HepG2 (cell line): Measurements from ENCODE around the gene GMPPA. TPM values are rescaled to one million over a fixed set of nuclear protein-coding genes. Genes with fewer than 3 reads are reported as not detected.
A peak's percentile ranks its signal among the peaks of the same experiment; 100 is the strongest.

Experiments
- BHLHE40 ChIP-seq: IDR thresholded peaks from 2 replicates; pipeline ENCODE4 v1.6.1; 2011; ENCODE audit warnings: low read length, improper control_type of control experiment
- CHD4 ChIP-seq: fragments of 200-600 bp; sonication (generic); IDR thresholded peaks from 2 replicates; pipeline ENCODE4 v1.7.0; 2017; ENCODE audit warnings: mild to moderate bottlenecking, low read length, borderline replicate concordance
- GZF1 ChIP-seq: sonication (generic); formaldehyde crosslinking; IDR thresholded peaks from 2 replicates; pipeline ENCODE4 v1.5.1; 2020; ENCODE audit warnings: mild to moderate bottlenecking, missing genetic modification reagents
- HDAC6 ChIP-seq: fragments of 200-600 bp; sonication (generic); IDR thresholded peaks from 2 replicates; pipeline ENCODE4 v1.7.0; 2017; ENCODE audit warnings: mild to moderate bottlenecking, antibody characterized with exemption, low read length, low read depth
- HNF1A ChIP-seq, 2 experiments: sonication (generic) in 1 of 2; formaldehyde crosslinking in 1 of 2; IDR thresholded peaks; 2 replicates each; pipeline versions ENCODE4 v1.4.0 to v1.6.1; 2016 to 2020; ENCODE audit warnings: borderline replicate concordance in 1 of 2, low read depth in 1 of 2, mild to moderate bottlenecking in 1 of 2, missing genetic modification reagents in 1 of 2
- JDP2 ChIP-seq: sonication (generic); formaldehyde crosslinking; IDR thresholded peaks from 2 replicates; pipeline ENCODE4 v1.8.1; 2022; ENCODE audit warnings: missing genetic modification reagents, borderline replicate concordance
- KDM4B ChIP-seq: sonication (generic); formaldehyde crosslinking; IDR thresholded peaks from 2 replicates; pipeline ENCODE4 v1.4.0; 2020; ENCODE audit warnings: missing genetic modification reagents
- MIXL1 ChIP-seq: IDR thresholded peaks from 2 replicates; pipeline ENCODE4 v1.6.1; 2016
- MTERF4 ChIP-seq: sonication (generic); formaldehyde crosslinking; IDR thresholded peaks from 2 replicates; pipeline ENCODE4 v1.8.0; 2023; ENCODE audit warnings: mild to moderate bottlenecking, missing genetic modification reagents
- MXD1 ChIP-seq: sonication (generic); formaldehyde crosslinking; IDR thresholded peaks from 2 replicates; pipeline ENCODE4 v1.4.0; 2020; ENCODE audit warnings: mild to moderate bottlenecking, missing genetic modification reagents
- MYC ChIP-seq: sonication (generic); formaldehyde crosslinking; IDR thresholded peaks from 2 replicates; pipeline ENCODE4 v1.9.0; 2021; ENCODE audit warnings: missing genetic modification reagents, borderline replicate concordance
- NAIF1 ChIP-seq: sonication (generic); formaldehyde crosslinking; IDR thresholded peaks from 2 replicates; pipeline ENCODE4 v1.5.0; 2020; ENCODE audit warnings: mild to moderate bottlenecking, missing genetic modification reagents, borderline replicate concordance
- NFE2 ChIP-seq: sonication (generic); formaldehyde crosslinking; IDR thresholded peaks from 2 replicates; pipeline ENCODE4 v1.4.0; 2020; ENCODE audit warnings: missing genetic modification reagents
- NFE2L2 ChIP-seq: fragments of 150-350 bp; IDR thresholded peaks from 2 replicates; pipeline ENCODE4 v1.6.1; 2014; ENCODE audit warnings: low read length
- REPIN1 ChIP-seq: sonication (generic); formaldehyde crosslinking; IDR thresholded peaks from 2 replicates; pipeline ENCODE4 v1.8.0; 2022; ENCODE audit warnings: missing genetic modification reagents, low read depth, mild to moderate bottlenecking, borderline replicate concordance
- RNF2 ChIP-seq: fragments of 450-650 bp; conservative IDR thresholded peaks from 2 replicates; pipeline ENCODE4 v1.6.1; 2016; ENCODE audit warnings: low read depth
- SYNCRIP ChIP-seq: fragments of 200-400 bp; formaldehyde crosslinking; IDR thresholded peaks from 2 replicates; pipeline ENCODE4 v1.6.1; 2018; ENCODE audit warnings: mild to moderate bottlenecking, low read depth, low read length; ENCODE audit not compliant: insufficient read depth
- ZBTB3 ChIP-seq: sonication (generic); formaldehyde crosslinking; IDR thresholded peaks from 2 replicates; pipeline ENCODE4 v1.4.0; 2020; ENCODE audit warnings: low read depth, mild to moderate bottlenecking, moderate library complexity, missing genetic modification reagents, borderline replicate concordance
- ZNF225 ChIP-seq: sonication (generic); formaldehyde crosslinking; IDR thresholded peaks from 2 replicates; pipeline ENCODE4 v1.4.0; 2020; ENCODE audit warnings: mild to moderate bottlenecking, missing genetic modification reagents
- ZNF749 ChIP-seq: sonication (generic); formaldehyde crosslinking; IDR thresholded peaks from 2 replicates; pipeline ENCODE4 v1.8.0; 2022; ENCODE audit warnings: mild to moderate bottlenecking, missing genetic modification reagents, moderate library complexity, borderline replicate concordance
- ZNF772 ChIP-seq: sonication (generic); formaldehyde crosslinking; IDR thresholded peaks from 2 replicates; pipeline ENCODE4 v1.5.0; 2020; ENCODE audit warnings: mild to moderate bottlenecking, missing genetic modification reagents
- ZNF777 ChIP-seq: sonication (generic); formaldehyde crosslinking; IDR thresholded peaks from 2 replicates; pipeline ENCODE4 v1.4.0; 2020; ENCODE audit warnings: missing genetic modification reagents
- ZNF792 ChIP-seq: IDR thresholded peaks from 2 replicates; pipeline ENCODE4 v1.6.1; 2016
- ZNF839 ChIP-seq: sonication (generic); formaldehyde crosslinking; IDR thresholded peaks from 2 replicates; pipeline ENCODE4 v1.4.0; 2020; ENCODE audit warnings: missing genetic modification reagents, mild to moderate bottlenecking, borderline replicate concordance
- ZSCAN22 ChIP-seq: sonication (generic); formaldehyde crosslinking; IDR thresholded peaks from 2 replicates; pipeline ENCODE4 v1.4.0; 2020; ENCODE audit warnings: mild to moderate bottlenecking, missing genetic modification reagents
- polyA plus RNA-seq, 8 experiments: library from polyadenylated mRNA; depleted of rRNA in 3 of 8; stranded (reverse) in 7 of 8; unstranded in 1 of 8; fragments of >200 nt; fragmentation: Illumina TruSeq in 4 of 8; extraction: Trizol in 4 of 8; gene quantifications; 2 replicates each; pipeline versions ENCODE4 v1.2.1 to v1.2.3, GENCODE V29; 2011 to 2016; ENCODE audit warnings: low read depth in 4 of 8, missing spikeins in 1 of 8, mixed read lengths in 1 of 8; ENCODE audit not compliant: insufficient read depth in 1 of 8
- total RNA-seq, 5 experiments: library from RNA; depleted of rRNA; stranded (reverse); fragments of >200 nt; fragmentation: Illumina TruSeq; extraction: Trizol; gene quantifications; 2 replicates each; pipeline ENCODE4 v1.2.3, GENCODE V29; 2016; ENCODE audit warnings: low read depth in 1 of 5

GMPPA gene
- total and polyA plus RNA-seq, 2 of the 13 experiments (the other 11 are each of a cell fraction or from before 2014, with no cell fraction given) = 81.1 to 106 TPM

- TF ChIP-seq HNF1A (IDR thresholded peaks at IDR 0.05; ENCODE audit: low read depth) = peak; percentile 19; the same call in 1 of the 2 replicates
- TF ChIP-seq HNF1A (CRISPR knock-in tag; IDR thresholded peaks at IDR 0.05; ENCODE audit: borderline replicate concordance) = peak; percentile 65; the same call in 1 of the 2 replicates
- TF ChIP-seq REPIN1 = peak; percentile 72; the same call in 1 of the 2 replicates
- no peak for TF ChIP-seq RNF2
- TF ChIP-seq NFE2L2 = no peak
- peak; percentile 89 for TF ChIP-seq ZNF792 (CRISPR knock-in tag)
- TF ChIP-seq HDAC6 = no peak
- peak; percentile 86; the same call in 1 of the 2 replicates for TF ChIP-seq MXD1
- TF ChIP-seq GZF1 (CRISPR knock-in tag) = peak; percentile 22; the same call in 1 of the 2 replicates
- TF ChIP-seq MYC (CRISPR knock-in tag) = peak; percentile 80
- TF ChIP-seq SYNCRIP = no peak
- peak; percentile 66; the same call in 1 of the 2 replicates for TF ChIP-seq ZNF225 (CRISPR knock-in tag)
- TF ChIP-seq ZBTB3 (CRISPR knock-in tag) = no peak
- TF ChIP-seq CHD4 = no peak
- peak; percentile 96 for TF ChIP-seq KDM4B
- no peak for TF ChIP-seq ZSCAN22
- TF ChIP-seq NFE2 (CRISPR knock-in tag) = 0 out of 2 replicates have a peak, but pooled peaks have one; percentile 25
- TF ChIP-seq NAIF1 (CRISPR knock-in tag) = no peak; the same call in 1 of the 2 replicates
- TF ChIP-seq MTERF4 (CRISPR knock-in tag) = no peak
- TF ChIP-seq BHLHE40 = peak; percentile 79
- TF ChIP-seq ZNF839 = no peak
- TF ChIP-seq JDP2 (CRISPR knock-in tag) = peak; percentile 29; the same call in 1 of the 2 replicates
- TF ChIP-seq ZNF777 = peak; percentile 85
- peak; percentile 75; the same call in 1 of the 2 replicates for TF ChIP-seq ZNF772
- TF ChIP-seq MIXL1 (CRISPR knock-in tag) = no peak
- TF ChIP-seq ZNF749 (CRISPR knock-in tag) = peak; percentile 89
These were observed 45.1 kb downstream of the GMPPA start, which contains the start of the genes CHPF and TMEM198 (continued) for GRCh38 chr2:219543596-219544358.
